Measurements from ENCODE around the gene PRDX6. TPM values are rescaled to one million over a fixed set of nuclear protein-coding genes. Genes with fewer than 3 reads are reported as not detected.
"Not testable (repeated sequence)": the region's sequence is repeated elsewhere in the genome, so short reads cannot be mapped to it uniquely, and the experiment has no call there.

PRDX6 gene
- total RNA-seq, 2 donors from 2014 or later, result 308 to 637 TPM

DNA sequence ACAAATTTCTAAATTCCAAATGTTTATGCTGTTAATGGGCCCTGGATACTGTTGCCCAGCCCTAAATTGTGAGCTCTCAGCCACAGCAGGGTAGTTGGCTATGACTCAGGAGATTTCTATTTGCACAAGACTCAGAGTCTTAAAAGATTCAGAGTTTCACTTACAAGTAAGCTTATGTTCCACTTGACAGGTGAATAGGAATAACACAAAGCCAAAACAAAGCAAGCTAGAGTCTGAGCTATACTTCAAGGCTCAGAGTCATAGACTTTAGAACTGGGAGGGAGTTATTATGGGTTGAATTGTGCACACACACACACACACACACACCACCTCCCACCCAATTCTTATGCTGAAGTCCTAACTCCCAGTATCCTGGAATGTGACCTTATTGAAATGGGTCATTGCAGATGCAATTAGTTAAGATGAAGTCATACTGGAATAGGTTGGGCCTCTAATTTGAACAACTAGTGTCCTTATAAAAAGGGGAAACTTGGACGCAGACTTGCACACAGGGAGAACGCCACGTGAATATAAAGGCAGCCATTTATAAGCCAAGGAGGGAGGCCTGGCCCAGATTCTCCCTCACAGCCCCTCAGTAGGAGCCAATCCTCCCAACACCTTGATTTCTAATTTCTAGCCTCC is 30.2 kb downstream of the PRDX6 start:
- no peaks in the 10 kb centered on the region for H3K9me3 ChIP-seq
- no peaks in the 10 kb centered on the region for H3K36me3 ChIP-seq
- intact Hi-C loops (cut with DNase I), result loop anchor here (5.0 kb wide), 1 partner anchor 75 kb away; no protein-coding TSS in a partner anchor
- no peaks in the 10 kb centered on the region for H3K4me1 ChIP-seq
- H3K9ac ChIP-seq (ENCODE audit: low read depth in 2 of 2, low read length in 2 of 2), result no peak overlapping the region
- no peak overlapping the region for H3K4me3 ChIP-seq
- peak overlapping the region; percentile 17 for H3K27ac ChIP-seq
- H3K27me3 ChIP-seq, result no peaks in the 10 kb centered on the region
- TF ChIP-seq, protein P1, sequence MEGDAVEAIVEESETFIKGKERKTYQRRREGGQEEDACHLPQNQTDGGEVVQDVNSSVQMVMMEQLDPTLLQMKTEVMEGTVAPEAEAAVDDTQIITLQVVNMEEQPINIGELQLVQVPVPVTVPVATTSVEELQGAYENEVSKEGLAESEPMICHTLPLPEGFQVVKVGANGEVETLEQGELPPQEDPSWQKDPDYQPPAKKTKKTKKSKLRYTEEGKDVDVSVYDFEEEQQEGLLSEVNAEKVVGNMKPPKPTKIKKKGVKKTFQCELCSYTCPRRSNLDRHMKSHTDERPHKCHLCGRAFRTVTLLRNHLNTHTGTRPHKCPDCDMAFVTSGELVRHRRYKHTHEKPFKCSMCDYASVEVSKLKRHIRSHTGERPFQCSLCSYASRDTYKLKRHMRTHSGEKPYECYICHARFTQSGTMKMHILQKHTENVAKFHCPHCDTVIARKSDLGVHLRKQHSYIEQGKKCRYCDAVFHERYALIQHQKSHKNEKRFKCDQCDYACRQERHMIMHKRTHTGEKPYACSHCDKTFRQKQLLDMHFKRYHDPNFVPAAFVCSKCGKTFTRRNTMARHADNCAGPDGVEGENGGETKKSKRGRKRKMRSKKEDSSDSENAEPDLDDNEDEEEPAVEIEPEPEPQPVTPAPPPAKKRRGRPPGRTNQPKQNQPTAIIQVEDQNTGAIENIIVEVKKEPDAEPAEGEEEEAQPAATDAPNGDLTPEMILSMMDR (IDR thresholded peaks at IDR 0.05), result no peak
- DNase-seq, result no peak

DNA sequence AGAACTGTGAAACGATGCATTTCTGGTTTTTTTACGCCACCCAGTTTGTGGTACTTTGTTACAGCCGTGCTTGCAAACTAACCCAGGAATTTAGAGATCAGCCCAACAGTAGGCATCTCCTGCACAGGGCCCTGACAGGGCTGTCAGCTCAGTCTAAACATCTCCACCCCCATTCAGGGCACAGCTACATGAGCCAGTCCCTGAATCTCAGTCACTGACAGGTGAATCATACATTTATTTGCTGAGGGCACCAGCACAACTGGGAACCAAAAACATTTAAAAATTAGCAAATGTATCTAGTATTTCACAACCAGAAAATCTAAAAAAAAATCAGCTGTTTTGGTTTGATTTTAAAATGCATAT is 30.7 kb downstream of the PRDX6 start:
- H3K4me3 ChIP-seq, result no peak overlapping the region
- TF ChIP-seq, protein P1 (IDR thresholded peaks at IDR 0.05), result no peak
- no peaks in the 10 kb centered on the region for H3K4me1 ChIP-seq
- no peaks in the 10 kb centered on the region for H3K9me3 ChIP-seq
- H3K27me3 ChIP-seq, result no peaks in the 10 kb centered on the region
- no peak for DNase-seq
- no peaks in the 10 kb centered on the region for H3K36me3 ChIP-seq
- H3K27ac ChIP-seq, result peak overlapping the region; percentile 17
- no peak overlapping the region for H3K9ac ChIP-seq (ENCODE audit: low read depth in 2 of 2, low read length in 2 of 2)
- intact Hi-C loops (cut with DNase I), result loop anchor here (5.0 kb wide), 1 partner anchor 76 kb away; no protein-coding TSS in a partner anchor

DNA sequence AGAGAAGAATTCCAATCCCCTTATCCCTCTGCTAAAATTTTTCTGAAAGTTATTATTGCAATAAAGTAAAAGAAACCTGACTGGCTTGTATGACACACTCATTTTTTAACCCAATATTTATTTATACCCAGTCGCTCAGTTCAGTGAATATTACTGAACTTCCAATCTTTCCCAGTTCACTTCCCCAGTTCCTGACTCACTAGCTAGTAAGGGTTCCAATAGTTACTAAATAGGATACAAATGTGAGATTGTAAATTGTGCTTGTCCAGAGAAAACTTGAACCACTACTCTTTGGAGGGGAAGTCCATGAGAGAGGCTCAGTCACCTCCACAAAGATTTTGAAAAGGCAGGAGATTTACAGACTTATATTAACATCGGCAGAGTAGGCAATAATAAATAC is 31.4 kb downstream of the PRDX6 start:
- Histone ChIP-seq H3K4me3 (no peak overlapping the region), H3K27me3 (no peaks in the 10 kb centered on the region), H3K4me1 (no peaks in the 10 kb centered on the region), H3K9ac (ENCODE audit: low read depth in 2 of 2, low read length in 2 of 2) (no peak overlapping the region), H3K9me3 (no peaks in the 10 kb centered on the region), H3K27ac (no peak overlapping the region), H3K36me3 (no peaks in the 10 kb centered on the region)
- TF ChIP-seq, protein P1 (IDR thresholded peaks at IDR 0.05), result no peak
- intact Hi-C loops (cut with DNase I), result loop anchor here (5.0 kb wide), 1 partner anchor 76 kb away; no protein-coding TSS in a partner anchor
- DNase-seq, result no peak

DNA sequence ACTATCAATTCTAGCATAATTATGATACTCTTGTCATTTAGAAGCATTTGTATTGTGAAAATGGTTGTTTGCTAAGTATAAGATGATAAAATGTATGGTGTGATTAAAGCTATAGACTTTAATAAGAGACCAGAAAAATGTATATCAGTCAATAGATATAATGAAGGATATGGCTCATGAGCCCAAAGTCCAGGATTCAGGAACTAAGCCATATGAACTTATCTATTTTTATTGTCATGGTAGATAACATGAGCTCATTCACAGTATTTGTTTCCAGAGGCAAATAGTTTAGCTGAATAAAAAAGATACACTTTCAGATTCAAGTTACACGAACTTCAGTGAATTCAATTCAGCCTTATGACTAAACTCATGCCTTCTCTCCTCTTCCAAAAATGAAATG is 32.7 kb downstream of the PRDX6 start:
- intact Hi-C loops (cut with DNase I), result loop anchor here (5.0 kb wide), 1 partner anchor 77 kb away; no protein-coding TSS in a partner anchor

GRCh38 chr1:173514503-173514902 is 37.4 kb downstream of the PRDX6 start:
- H3K4me3 ChIP-seq; intact Hi-C loops (cut with DNase I); H3K27ac ChIP-seq; H3K9me3 ChIP-seq; H3K9ac ChIP-seq (ENCODE audit: low read depth in 2 of 2, low read length in 2 of 2); H3K27me3 ChIP-seq; H3K36me3 ChIP-seq; DNase-seq; H3K4me1 ChIP-seq: not testable (repeated sequence)

More for the DNA sequence above, 32.7 kb downstream of the PRDX6 start:
- DNase-seq, result no peak
- Histone ChIP-seq H3K36me3 (no peaks in the 10 kb centered on the region), H3K27me3 (no peaks in the 10 kb centered on the region), H3K9ac (ENCODE audit: low read depth in 2 of 2, low read length in 2 of 2) (no peak overlapping the region), H3K4me3 (no peak overlapping the region), H3K9me3 (no peaks in the 10 kb centered on the region), H3K4me1 (no peaks in the 10 kb centered on the region), H3K27ac (no peak overlapping the region)
- TF ChIP-seq, protein P1 (IDR thresholded peaks at IDR 0.05), result no peak

- Histone ChIP-seq H3K27me3 (no peaks in the 10 kb centered on the region), H3K36me3 (no peaks in the 10 kb centered on the region), H3K9ac (ENCODE audit: low read depth in 2 of 2, low read length in 2 of 2) (no peak overlapping the region), H3K27ac (no peak overlapping the region), H3K4me3 (no peak overlapping the region), H3K9me3 (no peaks in the 10 kb centered on the region), H3K4me1 (no peaks in the 10 kb centered on the region)
- DNase-seq, result no peak
- intact Hi-C loops (cut with DNase I), result no loop called here
- TF ChIP-seq, protein P1 (IDR thresholded peaks at IDR 0.05), result no peak
These were observed 43.7 kb downstream of the PRDX6 start for GRCh38 chr1:173520799-173521198.
